Adrenal gland (tissue), 5 donors: ENCODE data around the gene SIAH3.

Source experiments
- CTCF ChIP-seq, 6 experiments: fragments of 450-650 bp in 4 of 6; fragments of 200-600 bp in 2 of 6; sonication (generic) in 1 of 6; IDR thresholded peaks; 1 replicate in 5 of 6; 2 replicates in 1 of 6; pipeline versions ENCODE4 v1.5.1 to v1.8.0; 2016 to 2021; ENCODE audit warnings: antibody characterized with exemption in 6 of 6, mild to moderate bottlenecking in 2 of 6, moderate library complexity in 1 of 6
- POLR2A ChIP-seq, 2 donors: fragments of 450-650 bp; IDR thresholded peaks; one replicate each; pipeline ENCODE4 v1.6.1; 2017; ENCODE audit warnings: antibody characterized with exemption in 2 of 2, mild to moderate bottlenecking in 2 of 2, moderate library complexity in 1 of 2
- donor health status: DM: no; HTN: no; CAD: no.

- TF ChIP-seq CTCF (IDR thresholded peaks at IDR 0.05): no peak
- no peak for TF ChIP-seq POLR2A (IDR thresholded peaks at IDR 0.05)
Observed at GRCh38 chr13:45837111-45837510, 14.4 kb downstream of the SIAH3 start.
